Measurements from ENCODE around the gene LHFPL3. TPM values are rescaled to one million over a fixed set of nuclear protein-coding genes. Genes with fewer than 3 reads are reported as not detected.

Gene LHFPL3
- polyA plus RNA-seq, 6 donors from 2014 or later, result not detected

DNA sequence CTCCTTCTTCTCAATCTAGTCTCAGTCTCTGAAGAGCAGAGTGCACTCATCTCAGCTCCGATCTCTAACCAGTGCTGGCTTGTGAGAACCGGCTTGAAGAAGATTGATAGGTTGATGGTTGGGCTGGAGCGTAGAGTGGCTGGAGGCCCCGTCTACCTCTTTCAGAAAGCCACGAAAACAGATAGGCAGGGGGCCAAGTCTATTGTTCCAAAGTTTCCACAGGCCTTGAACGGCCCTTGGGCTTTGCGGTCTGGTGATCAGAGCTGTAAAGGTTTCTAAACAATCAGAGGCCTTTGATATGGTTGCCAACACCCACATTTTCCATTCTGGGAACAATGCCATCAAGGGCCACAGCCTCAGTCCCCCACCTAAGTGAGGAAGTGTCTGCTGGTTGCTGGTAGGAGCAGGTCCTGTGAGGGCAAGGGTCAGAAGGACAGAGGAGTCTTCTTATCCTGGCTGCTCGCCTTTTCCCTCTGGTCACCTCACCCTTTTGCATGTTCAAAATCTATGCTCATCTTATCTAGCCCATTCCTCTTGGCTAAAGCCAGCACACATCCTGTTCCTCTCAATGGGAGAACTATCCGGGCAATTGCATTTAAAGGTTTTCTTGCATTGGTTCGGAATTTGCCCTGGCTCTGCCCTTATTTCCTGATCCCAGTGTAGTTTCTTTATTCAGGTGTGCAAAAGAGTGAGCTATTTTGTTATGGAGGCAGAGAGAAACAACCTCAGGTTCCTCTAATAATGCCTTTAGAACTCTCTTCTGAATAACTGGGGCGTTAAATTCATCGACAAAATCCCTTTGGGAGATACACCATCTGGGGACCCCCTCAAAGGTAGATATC, 615.3 kb downstream of the LHFPL3 start:
- peak overlapping the region; percentile 100 for H3K27ac Mint-ChIP-seq
- peak; percentile 62 for DNase-seq
- peaks cover 11 to 30% of the 10 kb centered on the region in 2 donors for H3K36me3 Mint-ChIP-seq
- H3K4me3 Mint-ChIP-seq, result peak overlapping the region; percentile 80 to 100 (median 99)
- ATAC-seq (ENCODE audit: low read depth in 2 of 2), result peak; percentile 2 to 11
- peaks cover 1 to 13% (median 9%) of the 10 kb centered on the region in 7 donors for H3K9me3 Mint-ChIP-seq
- peaks cover 58 to 92% (median 72%) of the 10 kb centered on the region in 3 donors for H3K4me1 Mint-ChIP-seq
- H3K27me3 Mint-ChIP-seq, result no peaks in the 10 kb centered on the region

DNA sequence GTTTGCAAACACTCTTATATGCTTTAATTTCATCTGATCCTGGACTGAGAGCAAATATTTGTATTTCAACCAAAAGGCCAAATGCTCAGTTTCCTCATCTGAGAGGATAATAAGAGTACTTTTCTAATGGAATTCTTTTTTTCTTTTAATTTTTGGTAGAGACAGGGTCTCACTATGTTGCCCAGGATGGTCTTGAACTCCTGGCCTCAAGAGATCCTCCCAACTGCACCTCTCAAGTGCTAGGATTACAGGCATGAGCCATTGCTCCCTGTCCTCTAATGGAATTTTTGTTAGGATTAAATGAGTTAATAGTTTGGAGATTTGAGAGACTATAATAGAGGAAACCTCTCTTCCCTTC, 617.2 kb downstream of the LHFPL3 start:
- no peaks in the 10 kb centered on the region for H3K27me3 Mint-ChIP-seq
- H3K36me3 Mint-ChIP-seq, result peaks cover 10 to 31% of the 10 kb centered on the region in 2 donors
- DNase-seq, result no peak
- peak overlapping the region; percentile 80 to 100 (median 99) for H3K4me3 Mint-ChIP-seq
- peak overlapping the region; percentile 100 for H3K27ac Mint-ChIP-seq
- H3K4me1 Mint-ChIP-seq, result peaks cover 55 to 94% (median 66%) of the 10 kb centered on the region in 3 donors
- peaks cover 0 to 10% (median 5%) of the 10 kb centered on the region in 7 donors for H3K9me3 Mint-ChIP-seq
- no peak for ATAC-seq (ENCODE audit: low read depth in 2 of 2)

GRCh38 chr7:104946338-104946737, 617.9 kb downstream of the LHFPL3 start:
- Mint-ChIP-seq H3K4me3 (peak overlapping the region in 7 of 8 donors; percentile 29 to 100 (median 80)), H3K27me3 (no peaks in the 10 kb centered on the region)

DNA sequence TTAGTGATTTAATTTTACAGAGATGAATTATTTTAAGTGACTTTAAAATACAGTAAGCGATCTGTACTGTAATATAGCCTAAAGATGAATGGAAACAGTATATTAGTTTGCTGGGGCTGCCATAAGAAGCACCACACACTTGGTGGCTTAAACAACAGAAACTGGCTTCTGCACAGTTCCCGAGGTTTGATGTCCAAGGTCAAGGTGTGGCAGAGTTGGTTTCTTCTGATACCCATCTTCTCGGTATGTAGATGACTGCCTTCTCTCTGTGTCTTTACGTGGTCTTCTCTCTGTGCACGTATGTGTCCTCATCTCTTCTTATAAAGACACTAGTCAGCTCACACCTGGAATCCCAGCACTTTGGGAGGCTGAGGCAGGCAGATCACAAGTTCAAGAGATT, 621.6 kb downstream of the LHFPL3 start:
- H3K36me3 Mint-ChIP-seq, result peaks cover 11% of the 10 kb centered on the region in 2 donors
- peak overlapping the region in 3 of 6 donors; percentile 69 to 91 (median 72) for H3K27ac Mint-ChIP-seq
- H3K4me1 Mint-ChIP-seq, result peaks cover 40 to 71% (median 53%) of the 10 kb centered on the region in 3 donors

More at GRCh38 chr7:104946338-104946737, 617.9 kb downstream of the LHFPL3 start:
- peaks cover 53 to 93% (median 62%) of the 10 kb centered on the region in 3 donors for H3K4me1 Mint-ChIP-seq
- ATAC-seq (ENCODE audit: low read depth in 2 of 2) (no peak), DNase-seq (no peak)
- H3K9me3 Mint-ChIP-seq, result peaks cover 0 to 4% (median 0%) of the 10 kb centered on the region in 7 donors
- H3K36me3 Mint-ChIP-seq, result peaks cover 4 to 23% of the 10 kb centered on the region in 2 donors
- H3K27ac Mint-ChIP-seq, result peak overlapping the region; percentile 100

DNA sequence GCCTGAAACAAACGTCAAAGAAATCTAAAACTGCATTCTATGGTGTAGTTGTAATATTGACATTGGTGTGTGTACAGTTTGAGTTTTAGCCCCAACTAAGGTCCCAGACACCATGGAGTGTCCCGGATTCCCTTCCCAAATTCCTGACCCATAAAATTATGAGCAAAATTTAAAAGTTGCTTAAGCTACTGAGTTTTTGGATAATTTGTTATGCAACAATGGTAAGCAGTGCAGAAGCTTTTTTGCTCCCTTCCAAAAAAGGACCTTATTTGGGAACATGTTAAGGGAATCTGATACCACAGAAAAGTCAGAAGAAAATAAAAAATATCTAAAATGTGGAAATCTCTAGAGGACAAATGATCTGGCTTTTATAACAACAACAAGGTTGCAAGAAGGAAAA, 622.4 kb downstream of the LHFPL3 start:
- ATAC-seq (ENCODE audit: low read depth in 2 of 2), result no peak
- Mint-ChIP-seq H3K36me3 (peaks cover 11% of the 10 kb centered on the region in 2 donors), H3K27ac (peak overlapping the region in 4 of 6 donors; percentile 7 to 67 (median 40)), H3K9me3 (no peaks in the 10 kb centered on the region), H3K4me3 (peak overlapping the region in 1 of 8 donors; percentile 60), H3K4me1 (peaks cover 38 to 71% (median 53%) of the 10 kb centered on the region in 3 donors), H3K27me3 (no peaks in the 10 kb centered on the region)
- no peak for DNase-seq

More for the DNA sequence above, 621.6 kb downstream of the LHFPL3 start:
- no peak for DNase-seq
- ATAC-seq (ENCODE audit: low read depth in 2 of 2), result no peak
- Mint-ChIP-seq H3K27me3 (no peaks in the 10 kb centered on the region), H3K4me3 (peak overlapping the region in 4 of 8 donors; percentile 26 to 69 (median 32)), H3K9me3 (peaks cover 0 to under 1% (median 0%) of the 10 kb centered on the region in 7 donors)

DNA sequence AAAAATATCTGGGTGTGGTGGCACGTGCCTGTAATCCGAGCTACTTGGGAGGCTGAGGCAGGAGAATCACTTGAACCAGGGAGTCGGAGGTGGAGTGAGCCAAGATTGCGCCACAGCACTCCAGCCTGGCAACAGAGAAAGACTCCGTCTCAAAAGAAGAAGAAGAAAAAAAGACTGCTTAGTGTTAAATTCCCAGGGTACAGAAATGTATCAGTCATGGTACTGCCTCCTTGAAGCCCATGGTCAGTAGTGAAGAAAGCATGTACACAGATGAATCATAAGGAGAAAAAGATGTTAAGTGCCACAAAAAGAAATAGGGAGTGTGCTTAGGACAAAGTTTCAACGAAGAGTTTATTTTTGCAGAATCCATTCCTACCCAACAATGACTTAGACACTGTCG, 623.1 kb downstream of the LHFPL3 start:
- H3K4me3 Mint-ChIP-seq, result peak overlapping the region in 1 of 8 donors; percentile 56
- DNase-seq (no peak), ATAC-seq (ENCODE audit: low read depth in 2 of 2) (no peak)
- H3K4me1 Mint-ChIP-seq, result peaks cover 41 to 69% (median 52%) of the 10 kb centered on the region in 3 donors
- H3K9me3 Mint-ChIP-seq, result no peaks in the 10 kb centered on the region
- H3K27ac Mint-ChIP-seq, result peak overlapping the region in 4 of 6 donors; percentile 27 to 76 (median 54)
- peaks cover 11 to 13% of the 10 kb centered on the region in 2 donors for H3K36me3 Mint-ChIP-seq
- H3K27me3 Mint-ChIP-seq, result no peaks in the 10 kb centered on the region

DNA sequence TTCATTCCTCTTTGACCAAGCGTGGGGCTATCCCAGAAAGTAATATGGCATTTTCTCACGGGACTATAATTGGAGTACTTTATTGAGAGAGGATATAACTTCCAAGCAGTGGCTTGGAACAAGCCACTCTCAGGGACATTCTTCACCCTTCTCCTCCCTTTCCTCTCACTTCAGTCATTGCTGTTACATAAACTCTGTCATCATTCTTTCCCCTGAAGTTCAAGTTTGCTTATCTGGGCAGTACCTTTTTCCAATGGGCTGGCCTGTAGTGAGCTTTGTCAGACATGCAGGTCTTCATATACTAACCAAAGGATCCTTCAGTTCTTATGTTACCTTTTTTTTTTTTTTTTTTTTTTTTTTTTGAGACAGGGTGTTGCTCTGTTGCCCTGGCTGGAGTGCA, 626.9 kb downstream of the LHFPL3 start:
- no peak overlapping the region for H3K4me3 Mint-ChIP-seq
- no peaks in the 10 kb centered on the region for H3K9me3 Mint-ChIP-seq
- ATAC-seq (ENCODE audit: low read depth in 2 of 2) (no peak), DNase-seq (no peak)
- no peaks in the 10 kb centered on the region for H3K27me3 Mint-ChIP-seq
- H3K27ac Mint-ChIP-seq, result peak overlapping the region in 4 of 6 donors; percentile 26 to 63 (median 48)
- H3K36me3 Mint-ChIP-seq, result peaks cover 11 to 14% of the 10 kb centered on the region in 2 donors
- H3K4me1 Mint-ChIP-seq, result peaks cover 42 to 53% (median 45%) of the 10 kb centered on the region in 3 donors

Other genes starting within 250 kb of the LHFPL3 start
- 10 to 100 TPM; 13.6 to 29.7 (median 20.0) TPM for gene ORC5, start 120.6 kb upstream of the LHFPL3 start, polyA plus RNA-seq (ENCODE audit: low read depth in 6 of 6)

All from naive B cell (primary cell).